ENCODE data around the gene EPN1. TPM values are rescaled to one million over a fixed set of nuclear protein-coding genes. Genes with fewer than 3 reads are reported as not detected.

Gene EPN1
- 130 to 211 TPM (median 195 TPM) in 5 replicates for total RNA-seq (2022; extraction: Qiagen RNA extraction; ENCODE audit: low read depth)

DNA sequence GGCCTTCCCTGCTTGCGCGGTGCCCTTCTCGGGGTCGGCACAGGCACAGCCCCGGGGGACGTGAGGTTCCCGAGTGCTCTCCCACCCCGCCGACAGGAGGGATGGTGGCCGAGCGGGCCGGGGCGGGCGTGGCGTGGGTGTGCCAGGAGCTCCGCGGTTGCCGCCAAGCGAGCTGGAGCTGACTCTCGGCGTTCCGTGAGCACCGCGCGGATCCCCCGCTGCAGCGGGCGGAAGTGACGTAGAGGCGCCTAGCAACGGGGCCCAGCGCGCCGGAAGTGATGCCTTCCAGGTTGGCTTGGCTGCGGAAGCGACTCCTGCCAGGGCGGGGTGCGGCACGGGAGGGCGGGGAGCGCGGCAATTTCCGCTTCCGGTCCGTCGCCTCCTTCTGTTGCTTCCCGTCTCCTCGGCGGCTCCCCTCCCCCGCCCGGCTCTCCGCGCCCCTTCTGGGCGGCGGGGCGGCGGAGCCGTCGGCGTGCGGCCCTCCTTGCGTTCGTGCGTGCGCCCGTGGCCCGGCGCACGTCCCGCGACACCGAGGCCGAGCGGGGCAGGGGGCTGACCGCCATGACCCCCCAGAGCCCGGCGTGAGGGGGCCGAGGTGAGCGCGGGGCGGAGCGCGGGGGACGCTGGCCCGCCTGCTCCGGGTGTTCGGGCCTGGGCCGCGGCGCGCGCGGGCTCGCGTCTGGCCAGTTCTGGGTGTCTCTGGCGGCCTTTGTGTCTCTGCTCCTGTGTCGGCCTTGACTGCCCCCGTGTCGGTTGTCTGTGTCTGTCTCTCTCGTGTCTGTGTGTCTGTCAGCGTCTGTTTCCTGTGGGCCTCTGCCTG is at the start of gene EPN1:
TSS of gene EPN1 (plus strand) at position 386 of the 820 bp plus-strand sequence. CDS start 3,402 bp downstream, outside the sequence.

GRCh38 chr19:55640577-55641425 is 34.2 kb upstream of the EPN1 start, which contains the start of gene ZNF580:
ZNF580 (plus strand) TSS chr19:55641002; CDS start chr19:55642509, 1,507 bp downstream.

GRCh38 chr19:55643003-55643886 is 31.8 kb upstream of the EPN1 start, which contains the start of gene ZNF581:
ZNF581 (plus strand) TSS chr19:55643649; CDS start chr19:55644572, 923 bp downstream.

DNA sequence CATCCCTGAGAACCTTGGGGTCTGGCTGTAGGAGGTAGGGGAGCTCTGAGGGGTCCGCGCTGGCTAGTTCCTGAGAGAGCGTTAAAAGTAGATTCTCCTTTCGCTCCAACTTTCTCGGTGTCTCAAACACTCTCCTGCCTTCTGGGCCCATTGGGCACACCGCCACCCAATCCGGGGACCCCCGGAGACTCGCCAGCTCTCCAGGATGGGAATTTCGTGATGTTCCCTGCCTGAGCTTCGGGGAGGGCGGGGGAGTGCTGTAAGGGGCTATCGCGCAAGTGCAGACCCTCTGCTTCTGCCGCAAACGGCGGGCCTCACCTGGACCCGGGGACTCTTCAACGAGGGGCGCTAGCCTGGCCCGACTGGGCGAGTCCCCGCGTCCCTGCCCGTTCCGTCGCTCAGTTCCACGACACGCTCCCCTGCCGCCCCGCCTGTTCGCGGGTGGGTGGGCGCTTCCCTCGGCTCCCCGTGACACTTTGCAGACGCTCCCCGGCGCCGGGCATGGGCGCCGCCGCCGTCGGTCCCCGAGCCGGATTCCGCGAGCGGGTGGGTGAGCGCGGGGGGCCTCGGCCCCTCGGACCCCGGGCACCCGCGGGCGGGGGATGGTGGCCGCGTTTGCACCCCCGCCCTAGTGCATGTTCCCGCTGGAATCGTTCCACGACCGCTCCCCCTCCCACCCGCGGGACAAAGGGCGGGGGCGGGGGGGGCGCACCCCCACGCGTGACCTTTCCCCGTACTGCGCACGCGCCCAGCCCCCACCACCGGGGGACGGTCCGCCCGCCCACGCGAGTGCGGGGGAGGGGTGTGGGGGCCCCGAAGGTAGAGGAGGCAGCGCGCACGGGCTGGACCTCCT is 27.1 kb upstream of the EPN1 start, which contains the start of gene CCDC106:
TSS of gene CCDC106 (plus strand) at position 481 of the 853 bp plus-strand sequence. CDS start 835 bp downstream, outside the sequence.

DNA sequence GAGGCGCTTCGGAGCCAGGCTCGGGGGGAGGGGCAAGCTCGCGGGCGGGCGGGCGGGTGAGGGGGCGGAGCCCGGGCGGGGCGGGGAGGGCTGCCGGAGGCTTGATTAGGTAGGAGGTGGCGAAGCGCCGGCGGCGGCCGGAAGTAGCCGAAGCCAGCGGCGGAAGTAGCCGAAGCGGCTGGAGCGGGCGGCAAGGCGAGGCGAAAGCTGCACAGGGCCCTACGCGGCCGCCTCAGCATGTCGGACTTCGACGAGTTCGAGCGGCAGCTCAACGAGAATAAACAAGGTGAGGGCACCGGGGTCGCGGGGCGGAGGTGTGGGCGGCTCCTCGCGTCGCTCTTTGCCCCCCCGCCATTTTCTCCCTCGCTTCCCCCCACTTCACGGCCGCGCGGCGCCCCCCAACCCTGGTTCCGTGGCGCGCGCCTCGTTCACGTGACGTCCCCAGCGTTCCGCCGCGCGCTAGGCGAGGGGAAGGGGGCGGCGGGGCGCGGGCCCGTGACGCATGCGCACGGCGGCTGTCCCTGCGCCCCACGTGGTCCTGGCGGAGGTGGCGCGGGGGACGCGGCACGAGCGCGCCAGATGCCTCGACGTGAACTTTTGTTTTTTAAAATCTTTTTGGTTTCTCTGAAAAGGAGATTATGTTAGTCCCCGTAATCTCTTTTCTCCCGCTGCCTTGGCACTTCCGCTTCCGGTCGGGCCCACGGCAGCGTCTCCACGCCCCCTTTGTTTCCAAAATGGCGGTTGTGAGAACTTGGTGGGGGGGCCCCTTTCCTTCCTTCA is 20.0 kb upstream of the EPN1 start, which contains the start of gene U2AF2:
TSS of gene U2AF2 (plus strand) at position 168 of the 780 bp plus-strand sequence. CDS start at position 238, 70 bp downstream.

DNA sequence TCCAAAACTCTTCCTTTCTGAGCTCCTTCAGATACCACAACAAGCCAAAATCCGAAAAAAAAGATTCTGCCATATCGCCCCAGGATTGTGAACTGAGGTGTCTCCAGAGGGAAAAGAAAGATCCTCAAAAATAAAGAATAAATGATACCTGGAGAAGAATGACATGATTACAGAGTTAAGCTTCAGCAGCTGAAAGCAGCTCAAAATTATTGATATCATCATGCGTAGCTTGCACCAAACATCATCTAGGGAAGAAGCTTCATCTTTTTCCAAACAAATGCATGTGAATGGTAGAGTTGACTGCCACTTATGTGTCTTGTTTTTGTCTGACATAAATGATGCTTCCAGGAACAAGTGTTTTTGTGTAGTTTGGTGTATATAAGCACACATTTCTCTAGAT is 63.3 kb downstream of the EPN1 start, which contains the start of gene NLRP9:
TSS of gene NLRP9 (minus strand) at position 101 of the 400 bp plus-strand sequence. CDS start at position 73, 28 bp downstream.

DNA sequence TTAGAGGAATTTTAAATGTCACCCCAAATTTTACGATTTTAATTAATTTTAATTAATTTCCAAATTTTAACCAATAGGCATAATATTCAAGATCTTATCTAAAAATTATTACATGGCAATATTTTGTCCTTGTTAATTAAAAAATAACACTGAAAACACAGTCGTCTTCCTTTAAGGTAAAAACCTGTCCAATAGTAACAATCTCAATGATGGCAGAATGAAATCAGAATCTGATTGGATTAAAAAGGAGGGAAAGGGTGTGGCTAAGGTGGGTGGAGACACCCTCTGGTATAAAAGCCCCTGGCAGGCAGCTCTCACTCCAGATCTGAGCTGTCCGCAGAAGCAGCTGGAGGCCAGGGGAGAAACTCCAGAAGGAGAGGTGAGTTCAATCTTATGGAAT is 83.8 kb downstream of the EPN1 start, which contains the start of gene RFPL4A:
TSS of gene RFPL4A (plus strand) at position 301 of the 400 bp plus-strand sequence. CDS start 2,704 bp downstream, outside the sequence.

Other genes starting within 250 kb of the EPN1 start
- not detected in 5 replicates for gene SHISA7, start 231.9 kb upstream of the EPN1 start, total RNA-seq (2022; extraction: Qiagen RNA extraction; ENCODE audit: low read depth)
- 51.3 to 61.4 TPM (median 58.4 TPM) in 5 replicates for gene ISOC2, start 213.6 kb upstream of the EPN1 start, total RNA-seq (2022; extraction: Qiagen RNA extraction; ENCODE audit: low read depth)
- not detected in 5 replicates for gene C19orf85, start 210.5 kb upstream of the EPN1 start, total RNA-seq (2022; extraction: Qiagen RNA extraction; ENCODE audit: low read depth)
- 4.5 to 7.2 TPM (median 6.7 TPM) in 5 replicates for gene ZNF628, start 198.6 kb upstream of the EPN1 start, total RNA-seq (2022; extraction: Qiagen RNA extraction; ENCODE audit: low read depth)
- gene NAT14, start 190.0 kb upstream of the EPN1 start, total RNA-seq (2022; extraction: Qiagen RNA extraction; ENCODE audit: low read depth), result 34.8 to 57.0 TPM (median 55.0 TPM) in 5 replicates
- gene SSC5D, start 186.8 kb upstream of the EPN1 start, total RNA-seq (2022; extraction: Qiagen RNA extraction; ENCODE audit: low read depth), result 0.35 to 0.82 TPM (median 0.57 TPM) in 5 replicates
- 1.3 to 2.3 TPM (median 1.8 TPM) in 5 replicates for gene SBK2, start 138.1 kb upstream of the EPN1 start, total RNA-seq (2022; extraction: Qiagen RNA extraction; ENCODE audit: low read depth)
- gene SBK3, start 129.7 kb upstream of the EPN1 start, total RNA-seq (2022; extraction: Qiagen RNA extraction; ENCODE audit: low read depth), result 1.3 to 1.9 TPM (median 1.6 TPM) in 5 replicates
- 20.1 to 37.6 TPM (median 28.4 TPM) in 5 replicates for gene ZNF579, start 94.4 kb upstream of the EPN1 start, total RNA-seq (2022; extraction: Qiagen RNA extraction; ENCODE audit: low read depth)
- gene FIZ1, start 75.7 kb upstream of the EPN1 start, total RNA-seq (2022; extraction: Qiagen RNA extraction; ENCODE audit: low read depth), result 20.5 to 24.3 TPM (median 23.6 TPM) in 5 replicates
- 12.5 to 17.5 TPM (median 16.0 TPM) in 5 replicates for gene ZNF524, start 74.9 kb upstream of the EPN1 start, total RNA-seq (2022; extraction: Qiagen RNA extraction; ENCODE audit: low read depth)
- gene ZNF865, start 69.6 kb upstream of the EPN1 start, total RNA-seq (2022; extraction: Qiagen RNA extraction; ENCODE audit: low read depth), result 7.6 to 13.0 TPM (median 12.1 TPM) in 5 replicates
- gene ZNF784, start 50.7 kb upstream of the EPN1 start, total RNA-seq (2022; extraction: Qiagen RNA extraction; ENCODE audit: low read depth), result 4.8 to 6.1 TPM (median 5.3 TPM) in 5 replicates
- gene ZNF580, start 34.2 kb upstream of the EPN1 start, total RNA-seq (2022; extraction: Qiagen RNA extraction; ENCODE audit: low read depth), result 31.0 to 51.4 TPM (median 48.6 TPM) in 5 replicates
- 39.2 to 55.8 TPM (median 47.7 TPM) in 5 replicates for gene ZNF581, start 31.6 kb upstream of the EPN1 start, total RNA-seq (2022; extraction: Qiagen RNA extraction; ENCODE audit: low read depth)
- 13.7 to 19.1 TPM (median 18.0 TPM) in 5 replicates for gene CCDC106, start 27.0 kb upstream of the EPN1 start, total RNA-seq (2022; extraction: Qiagen RNA extraction; ENCODE audit: low read depth)
- gene U2AF2, start 20.2 kb upstream of the EPN1 start, total RNA-seq (2022; extraction: Qiagen RNA extraction; ENCODE audit: low read depth), result 260 to 300 TPM (median 285 TPM) in 5 replicates
- gene NLRP9, start 63.2 kb downstream of the EPN1 start, total RNA-seq (2022; extraction: Qiagen RNA extraction; ENCODE audit: low read depth), result not detected in 5 replicates
- 0.53 to 1.2 TPM (median 0.97 TPM) in 5 replicates for gene RFPL4A, start 83.9 kb downstream of the EPN1 start, total RNA-seq (2022; extraction: Qiagen RNA extraction; ENCODE audit: low read depth)
- 0.23 to 0.49 TPM (median 0.38 TPM) in 3 of 5 replicates, not detected in the others for gene RFPL4AL1, start 93.9 kb downstream of the EPN1 start, total RNA-seq (2022; extraction: Qiagen RNA extraction; ENCODE audit: low read depth)
- gene NLRP11, start 156.8 kb downstream of the EPN1 start, total RNA-seq (2022; extraction: Qiagen RNA extraction; ENCODE audit: low read depth), result 0.03 to 0.07 TPM in 2 of 5 replicates, not detected in the others
- not detected in 5 replicates for gene NLRP4, start 161.3 kb downstream of the EPN1 start, total RNA-seq (2022; extraction: Qiagen RNA extraction; ENCODE audit: low read depth)